SH-SY5Y (cell line): ENCODE data around the gene BEGAIN.

Source experiments
- GATA2 ChIP-seq: IDR thresholded peaks from 2 replicates; pipeline ENCODE4 v1.6.1; 2011; ENCODE audit warnings: mild to moderate bottlenecking, low read depth, low read length
- GATA3 ChIP-seq: IDR thresholded peaks from 2 replicates; pipeline ENCODE4 v1.6.1; 2011; ENCODE audit warnings: low read depth, mild to moderate bottlenecking, low read length, moderate library complexity

The BEGAIN gene

GRCh38 chr14:100608586-100609330 lies 21.5 kb upstream of the BEGAIN start:
- TF ChIP-seq GATA2, result no peak
- no peak for TF ChIP-seq GATA3

- TF ChIP-seq GATA2 (no peak), GATA3 (no peak)
These were observed 20.8 kb upstream of the BEGAIN start for GRCh38 chr14:100608064-100608463.

GRCh38 chr14:100607611-100607956 lies 20.4 kb upstream of the BEGAIN start:
- TF ChIP-seq GATA3 (no peak), GATA2 (no peak)

GRCh38 chr14:100606687-100607610 lies 19.7 kb upstream of the BEGAIN start:
- TF ChIP-seq GATA3 (no peak), GATA2 (no peak)

- no peak for TF ChIP-seq GATA2
- no peak for TF ChIP-seq GATA3
These were observed 18.8 kb upstream of the BEGAIN start for GRCh38 chr14:100605706-100606686.

- TF ChIP-seq GATA3, result no peak
- TF ChIP-seq GATA2, result no peak
These were observed 18.0 kb upstream of the BEGAIN start for GRCh38 chr14:100605230-100605629.

- TF ChIP-seq GATA3 (no peak), GATA2 (no peak)
These were observed 17.5 kb upstream of the BEGAIN start for GRCh38 chr14:100604709-100605108.

- TF ChIP-seq GATA3 (no peak), GATA2 (no peak)
These were observed 16.9 kb upstream of the BEGAIN start for GRCh38 chr14:100604121-100604501.

- TF ChIP-seq GATA3 (no peak), GATA2 (no peak)
These were observed 16.3 kb upstream of the BEGAIN start for GRCh38 chr14:100603341-100604120.

- TF ChIP-seq GATA2 (no peak), GATA3 (no peak)
These were observed 15.5 kb upstream of the BEGAIN start for GRCh38 chr14:100602621-100603230.

- TF ChIP-seq GATA2 (no peak), GATA3 (no peak)
These were observed 14.7 kb upstream of the BEGAIN start for GRCh38 chr14:100601914-100602313.

GRCh38 chr14:100601064-100601463 lies 13.8 kb upstream of the BEGAIN start:
- TF ChIP-seq GATA3 (no peak), GATA2 (no peak)

- TF ChIP-seq GATA3, result no peak
- no peak for TF ChIP-seq GATA2
These were observed 12.8 kb upstream of the BEGAIN start for GRCh38 chr14:100599981-100600380.
